OCI-LY1 (cell line): ENCODE data around the gene HSPBAP1.

ENCODE experiments used
- CTCF ChIP-seq: fragments of 200-600 bp; sonication (generic), shearing (Covaris generic); IDR thresholded peaks from 2 replicates; pipeline ENCODE4 v1.5.1; 2017; ENCODE audit warnings: mild to moderate bottlenecking, antibody characterized with exemption, low read length, moderate library complexity, mixed read lengths
- EZH2 ChIP-seq: fragments of 200-600 bp; sonication (generic), shearing (Covaris generic); IDR thresholded peaks from 2 replicates; pipeline ENCODE4 v1.8.0; 2017; ENCODE audit warnings: borderline replicate concordance, mixed run types, mild to moderate bottlenecking, antibody characterized with exemption, low read length, moderate library complexity, mixed read lengths

GRCh38 chr3:122695927-122696561, 97.6 kb downstream of the HSPBAP1 start:
- TF ChIP-seq CTCF, result no peak
- TF ChIP-seq EZH2, result no peak
